ENCODE results near the gene CNPY1. TPM values are rescaled to one million over a fixed set of nuclear protein-coding genes. Genes with fewer than 3 reads are reported as not detected.

CNPY1 gene
- total and polyA plus RNA-seq, 4 donors = not detected

DNA sequence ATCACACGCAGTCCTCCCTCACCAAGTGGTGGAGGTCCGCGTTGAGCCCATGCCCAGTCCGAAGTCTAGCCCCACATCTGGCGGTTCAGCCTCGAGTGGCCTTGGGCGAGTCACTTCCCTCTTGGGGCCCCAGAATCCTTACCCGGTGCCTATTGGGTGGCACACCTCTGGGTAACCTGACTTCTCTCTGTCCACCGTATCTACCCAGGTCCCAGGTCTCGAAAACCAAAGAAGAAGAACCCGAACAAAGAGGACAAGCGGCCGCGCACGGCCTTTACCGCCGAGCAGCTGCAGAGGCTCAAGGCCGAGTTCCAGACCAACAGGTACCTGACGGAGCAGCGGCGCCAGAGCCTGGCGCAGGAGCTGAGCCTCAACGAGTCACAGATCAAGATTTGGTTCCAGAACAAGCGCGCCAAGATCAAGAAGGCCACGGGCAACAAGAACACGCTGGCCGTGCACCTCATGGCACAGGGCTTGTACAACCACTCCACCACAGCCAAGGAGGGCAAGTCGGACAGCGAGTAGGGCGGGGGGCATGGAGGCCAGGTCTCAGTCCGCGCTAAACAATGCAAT is 84.1 kb downstream of the CNPY1 start:
- Histone ChIP-seq H3K27me3 (ENCODE audit: control insufficient read depth in 3 of 3, insufficient read depth in 3 of 3, low read length in 2 of 3) (peaks cover 41 to 83% (median 78%) of the 10 kb centered on the region in 3 donors), H3K4me3 (no peak overlapping the region), H3K27ac (ENCODE audit: low read depth in 1 of 2, low read length in 1 of 2) (no peak overlapping the region), H3K4me1 (ENCODE audit: control insufficient read depth in 5 of 5, insufficient read depth in 5 of 5, low read length in 5 of 5) (peaks cover 0 to 20% (median 3%) of the 10 kb centered on the region in 5 donors), H3K36me3 (ENCODE audit: control insufficient read depth in 4 of 4, insufficient read depth in 4 of 4, low read length in 4 of 4) (no peaks in the 10 kb centered on the region), H3K9ac (ENCODE audit: insufficient read depth in 1 of 2, low read length in 2 of 2) (no peak overlapping the region), H3K9me3 (ENCODE audit: control insufficient read depth in 4 of 4, insufficient read depth in 3 of 4, low read length in 3 of 4) (peaks cover 0 to 10% (median 0%) of the 10 kb centered on the region in 4 donors)
- WGBS, 2 donors = 8 to 12% methylated on average over 33 of the region's 33 CpGs
- DNase-seq = no peak
- TF ChIP-seq, protein P1, sequence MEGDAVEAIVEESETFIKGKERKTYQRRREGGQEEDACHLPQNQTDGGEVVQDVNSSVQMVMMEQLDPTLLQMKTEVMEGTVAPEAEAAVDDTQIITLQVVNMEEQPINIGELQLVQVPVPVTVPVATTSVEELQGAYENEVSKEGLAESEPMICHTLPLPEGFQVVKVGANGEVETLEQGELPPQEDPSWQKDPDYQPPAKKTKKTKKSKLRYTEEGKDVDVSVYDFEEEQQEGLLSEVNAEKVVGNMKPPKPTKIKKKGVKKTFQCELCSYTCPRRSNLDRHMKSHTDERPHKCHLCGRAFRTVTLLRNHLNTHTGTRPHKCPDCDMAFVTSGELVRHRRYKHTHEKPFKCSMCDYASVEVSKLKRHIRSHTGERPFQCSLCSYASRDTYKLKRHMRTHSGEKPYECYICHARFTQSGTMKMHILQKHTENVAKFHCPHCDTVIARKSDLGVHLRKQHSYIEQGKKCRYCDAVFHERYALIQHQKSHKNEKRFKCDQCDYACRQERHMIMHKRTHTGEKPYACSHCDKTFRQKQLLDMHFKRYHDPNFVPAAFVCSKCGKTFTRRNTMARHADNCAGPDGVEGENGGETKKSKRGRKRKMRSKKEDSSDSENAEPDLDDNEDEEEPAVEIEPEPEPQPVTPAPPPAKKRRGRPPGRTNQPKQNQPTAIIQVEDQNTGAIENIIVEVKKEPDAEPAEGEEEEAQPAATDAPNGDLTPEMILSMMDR (IDR thresholded peaks at IDR 0.05; ENCODE audit: control extremely low read depth, extremely low read depth) = no peak
- no peak for ATAC-seq (ENCODE audit: insufficient read depth, low FRiP score)

DNA sequence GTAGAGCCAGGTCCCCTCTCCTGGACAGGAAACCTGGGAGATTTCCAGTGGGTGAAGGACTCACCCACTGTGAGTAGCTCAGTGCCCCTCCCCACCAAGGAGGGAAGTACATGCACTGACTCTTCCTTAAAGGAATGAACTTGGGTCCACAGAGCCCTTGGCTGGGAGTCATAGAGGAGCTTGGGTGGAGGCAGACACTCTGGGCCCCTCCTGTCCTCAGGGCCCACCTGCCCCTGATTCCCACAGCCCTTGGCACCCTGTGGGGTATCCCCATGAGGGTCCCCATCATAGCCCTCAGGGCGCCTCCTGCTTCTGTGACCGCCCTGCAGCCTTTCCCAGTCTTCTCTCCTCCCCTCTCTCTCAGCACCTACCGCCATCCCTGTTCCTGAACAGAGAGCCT is 84.7 kb downstream of the CNPY1 start:
- peaks cover 36 to 83% (median 79%) of the 10 kb centered on the region in 3 donors for H3K27me3 ChIP-seq (ENCODE audit: control insufficient read depth in 3 of 3, insufficient read depth in 3 of 3, low read length in 2 of 3)
- no peak overlapping the region for H3K4me3 ChIP-seq
- TF ChIP-seq, protein P1 (IDR thresholded peaks at IDR 0.05; ENCODE audit: control extremely low read depth, extremely low read depth) = no peak
- 17 to 28% methylated on average over 3 of the region's 3 CpGs for WGBS, 2 donors
- no peaks in the 10 kb centered on the region for H3K36me3 ChIP-seq (ENCODE audit: control insufficient read depth in 4 of 4, insufficient read depth in 4 of 4, low read length in 4 of 4)
- ATAC-seq (ENCODE audit: insufficient read depth, low FRiP score) (no peak), DNase-seq (no peak)
- H3K27ac ChIP-seq (ENCODE audit: low read depth in 1 of 2, low read length in 1 of 2) = no peak overlapping the region
- H3K9me3 ChIP-seq (ENCODE audit: control insufficient read depth in 4 of 4, insufficient read depth in 3 of 4, low read length in 3 of 4) = peaks cover 0 to 11% (median 0%) of the 10 kb centered on the region in 4 donors
- peaks cover 0 to 21% (median 3%) of the 10 kb centered on the region in 5 donors for H3K4me1 ChIP-seq (ENCODE audit: control insufficient read depth in 5 of 5, insufficient read depth in 5 of 5, low read length in 5 of 5)
- H3K9ac ChIP-seq (ENCODE audit: insufficient read depth in 1 of 2, low read length in 2 of 2) = no peak overlapping the region

- TF ChIP-seq, protein P1 (IDR thresholded peaks at IDR 0.05; ENCODE audit: control extremely low read depth, extremely low read depth) = no peak
- Histone ChIP-seq H3K27ac (ENCODE audit: low read depth in 1 of 2, low read length in 1 of 2) (no peak overlapping the region), H3K9ac (ENCODE audit: insufficient read depth in 1 of 2, low read length in 2 of 2) (no peak overlapping the region), H3K27me3 (ENCODE audit: control insufficient read depth in 3 of 3, insufficient read depth in 3 of 3, low read length in 2 of 3) (peaks cover 30 to 82% (median 80%) of the 10 kb centered on the region in 3 donors), H3K9me3 (ENCODE audit: control insufficient read depth in 4 of 4, insufficient read depth in 3 of 4, low read length in 3 of 4) (peaks cover 0 to 11% (median 0%) of the 10 kb centered on the region in 4 donors), H3K4me3 (no peak overlapping the region), H3K4me1 (ENCODE audit: control insufficient read depth in 5 of 5, insufficient read depth in 5 of 5, low read length in 5 of 5) (peaks cover 0 to 18% (median 3%) of the 10 kb centered on the region in 5 donors), H3K36me3 (ENCODE audit: control insufficient read depth in 4 of 4, insufficient read depth in 4 of 4, low read length in 4 of 4) (no peaks in the 10 kb centered on the region)
- ATAC-seq (ENCODE audit: insufficient read depth, low FRiP score) = no peak
- no peak for DNase-seq
- 6 to 12% methylated on average over 8 of the region's 8 CpGs for WGBS, 2 donors
Observed at GRCh38 chr7:155460926-155461613, 85.3 kb downstream of the CNPY1 start.
